Measurements from ENCODE around the gene KIR3DL3. TPM values are rescaled to one million over a fixed set of nuclear protein-coding genes. Genes with fewer than 3 reads are reported as not detected.
"Not testable (repeated sequence)": the region's sequence is repeated elsewhere in the genome, so short reads cannot be mapped to it uniquely, and the experiment has no call there.

The KIR3DL3 gene
- polyA plus RNA-seq, 2 of the 4 experiments (the other 2 are of a cell fraction), result not detected

- TF ChIP-seq RFX5 (IDR thresholded peaks at IDR 0.05), result no peak
Measured at GRCh38 chr19:54731191-54731590, 6.9 kb downstream of the KIR3DL3 start (continued).

- H3K4me3 ChIP-seq; ATAC-seq; H3K27ac ChIP-seq; FAIRE-seq; H3K9me3 ChIP-seq; POLR2A ChIA-PET; H3K4me1 ChIP-seq; DNase-seq (ENCODE audit: low read depth in 1 of 2, low spot score in 1 of 2); CTCF ChIA-PET; H3K4me2 ChIP-seq: not testable (repeated sequence)
- 58% methylated on average over 13 of the region's 16 CpGs for WGBS (ENCODE audit: missing lambda C conversion rate)
Measured at GRCh38 chr19:54738306-54738705, 14.1 kb downstream of the KIR3DL3 start, which contains the start of gene KIR2DL3. Gene KIR2DL3, plus strand, starts transcription at chr19:54738513. Its CDS starts 33 bp downstream, at chr19:54738546.

GRCh38 chr19:54738715-54739114 is 14.5 kb downstream of the KIR3DL3 start:
- ChIA-PET POLR2A (no interaction called here), CTCF (no interaction called here)
- Histone ChIP-seq H3K4me3 (no peak overlapping the region), H3K4me2 (no peak overlapping the region), H3K9me3 (no peaks in the 10 kb centered on the region; the same call in 1 of the 3 replicates), H3K4me1 (no peaks in the 10 kb centered on the region), H3K27ac (no peak overlapping the region)
- no peak for ATAC-seq
- TF ChIP-seq PBX3 (IDR thresholded peaks at IDR 0.05) (no peak), BCL3 (IDR thresholded peaks at IDR 0.05) (no peak), CBX2 (IDR thresholded peaks at IDR 0.05; ENCODE audit: borderline replicate concordance, low read depth) (no peak), ZFP36 (IDR thresholded peaks at IDR 0.05; ENCODE audit: borderline replicate concordance, partially characterized antibody) (no peak), HOXB13 (CRISPR knock-in tag; IDR thresholded peaks at IDR 0.05; ENCODE audit: low read depth) (no peak), CTCF (IDR thresholded peaks at IDR 0.05) (no peak), ELK1 (IDR thresholded peaks at IDR 0.05; ENCODE audit: low read depth, low read length) (no peak), PHF8 (IDR thresholded peaks at IDR 0.05; ENCODE audit: borderline replicate concordance, low read depth) (no peak), RFX5 (IDR thresholded peaks at IDR 0.05) (no peak), USF2 (IDR thresholded peaks at IDR 0.05) (no peak), CBX8 (IDR thresholded peaks at IDR 0.05) (no peak), HES2 (IDR thresholded peaks at IDR 0.05) (no peak)
- 21% methylated on average over 1 of the region's 1 CpG for WGBS (ENCODE audit: missing lambda C conversion rate)
- no peak for FAIRE-seq
- DNase-seq (ENCODE audit: low read depth in 1 of 2, low spot score in 1 of 2), result no peak
